Left lobe of liver (tissue), 2 donors: ENCODE measurements around the gene CPNE4. TPM values are rescaled to one million over a fixed set of nuclear protein-coding genes. Genes with fewer than 3 reads are reported as not detected.
"Not testable (repeated sequence)": the region's sequence is repeated elsewhere in the genome, so short reads cannot be mapped to it uniquely, and the experiment has no call there.

Experiments used
- ATAC-seq: fragments of 200-7000 bp; cut with Tn5 transposase; one replicate; pipeline ENCODE4 v1.9.1; 2020; ENCODE audit warnings: mild to moderate bottlenecking, moderate library complexity
- DNase-seq: peaks from one replicate; pipeline ENCODE4 v3.0.0-alpha.2; 2020; ENCODE audit warnings: low spot score
- total RNA-seq: library from RNA; stranded (reverse); gene quantifications from one replicate; pipeline ENCODE4 v1.2.1, GENCODE V29; 2021
- donor health status: DM: no; HTN: no; CAD: no; lungs with moderate emphysema.
- donor health status: DM: no; HTN: yes; CAD: no.

The CPNE4 gene
- total RNA-seq, 1 donor from 2014 or later = not detected

DNA sequence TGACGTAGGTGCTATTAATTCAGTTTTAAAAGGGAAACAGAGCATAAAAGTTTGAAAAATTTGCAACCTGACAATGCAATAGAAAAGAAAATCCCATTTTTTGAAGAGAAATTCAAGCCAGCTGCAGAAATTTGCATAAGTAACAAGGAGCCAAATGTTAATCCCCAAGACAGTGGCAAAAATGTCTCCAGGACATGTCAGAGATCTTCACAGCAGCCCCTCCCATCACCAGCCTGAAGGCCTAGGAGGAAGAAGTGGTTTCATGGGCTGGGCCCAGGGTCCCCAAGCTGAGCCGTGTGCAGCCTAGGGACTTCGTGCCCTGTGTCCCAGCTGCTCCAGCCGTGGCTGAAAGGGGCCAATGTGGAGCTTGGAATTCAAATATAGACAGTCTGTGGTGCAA is 148.9 kb downstream of the CPNE4 start:
- ATAC-seq, DNase-seq: not testable (repeated sequence)

DNA sequence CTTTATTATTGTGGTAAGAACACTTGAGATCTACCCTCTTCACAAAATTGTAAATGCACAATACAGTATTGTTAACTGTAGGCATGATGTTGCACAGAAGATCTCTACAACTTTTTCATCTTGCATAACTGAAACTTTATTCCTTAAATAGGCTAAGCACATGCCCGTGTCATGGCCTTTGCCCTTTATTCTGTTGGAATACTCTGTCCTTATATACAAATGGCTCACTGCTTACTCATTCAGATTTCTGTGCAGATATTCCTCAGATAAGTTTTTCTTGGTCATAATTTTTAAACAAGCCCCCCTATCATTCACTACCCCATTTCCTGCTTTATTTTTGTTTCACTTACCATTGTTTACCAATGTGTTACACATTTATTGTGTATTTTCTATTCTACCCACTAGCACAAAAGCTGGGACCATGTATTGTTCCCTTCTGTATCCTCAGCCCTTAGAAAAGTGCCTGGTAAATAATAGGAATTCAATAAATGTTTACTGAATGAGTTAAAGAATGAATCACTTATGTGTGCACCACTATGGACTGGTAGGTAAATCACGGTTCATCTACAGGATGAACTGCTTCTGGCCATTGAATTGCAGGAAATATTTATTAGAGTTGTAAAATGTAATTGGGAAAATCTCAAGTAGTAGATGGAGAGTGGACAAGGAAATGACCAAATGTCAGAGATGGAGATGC is 151.0 kb downstream of the CPNE4 start:
- ATAC-seq = no peak
- DNase-seq = no peak

DNA sequence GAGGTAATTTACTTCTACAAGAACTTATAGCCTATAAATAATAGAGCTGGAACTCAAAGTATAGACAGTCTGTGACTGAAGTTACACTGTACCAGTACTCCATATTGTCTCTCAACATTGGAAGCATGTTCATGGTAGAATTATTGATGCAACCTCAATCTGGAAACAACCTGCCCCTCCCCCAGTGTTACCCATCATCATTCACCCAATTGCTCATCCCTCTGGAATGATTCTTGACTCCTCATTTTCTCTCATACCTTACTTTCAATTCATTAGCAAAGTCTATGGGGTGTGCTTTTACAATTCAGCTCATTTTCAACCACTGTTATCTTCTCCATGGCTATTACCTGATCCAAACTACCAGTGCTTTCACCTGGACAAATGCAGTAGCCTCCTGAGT is 151.7 kb downstream of the CPNE4 start:
- no peak for DNase-seq

DNA sequence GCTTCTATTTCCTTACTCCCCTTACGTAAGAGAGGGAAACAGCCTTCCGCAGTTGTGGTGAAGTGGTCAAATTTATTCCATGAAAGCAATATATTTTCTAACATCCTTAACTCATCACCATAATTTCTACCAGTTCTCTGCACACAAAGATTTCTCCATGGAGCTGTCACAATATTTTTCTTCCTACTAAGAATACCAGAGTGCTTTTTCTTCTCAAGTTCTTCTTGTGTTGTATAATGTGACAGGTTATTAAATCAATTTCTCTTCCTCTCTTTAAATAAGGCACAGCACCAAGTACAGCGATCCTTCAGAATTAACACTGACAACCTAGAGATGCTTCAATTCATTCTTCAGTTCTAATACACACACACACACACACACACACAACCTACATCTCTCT is 153.0 kb downstream of the CPNE4 start:
- ATAC-seq = no peak
- no peak for DNase-seq

More for the DNA sequence above, 151.7 kb downstream of the CPNE4 start:
- ATAC-seq = no peak

DNA sequence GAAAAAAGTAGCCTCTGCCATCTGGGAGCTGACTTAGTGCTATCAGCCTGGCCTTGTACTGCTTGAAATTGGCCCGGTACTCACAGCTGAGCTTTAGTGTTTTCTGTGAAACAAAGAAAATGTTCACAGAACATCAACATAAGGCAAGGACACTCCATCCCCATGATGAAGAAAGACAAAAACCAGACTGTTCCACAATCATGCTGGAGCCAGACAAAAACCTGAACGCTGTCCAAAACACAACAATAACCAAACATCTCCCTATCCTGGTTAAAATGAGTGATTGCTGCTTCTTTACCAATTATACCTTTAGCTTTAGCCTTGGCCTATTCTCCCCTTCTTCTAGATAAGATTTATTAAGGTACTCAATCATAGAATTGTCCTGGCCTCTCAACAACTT is 153.9 kb downstream of the CPNE4 start:
- DNase-seq = no peak
- ATAC-seq = no peak

DNA sequence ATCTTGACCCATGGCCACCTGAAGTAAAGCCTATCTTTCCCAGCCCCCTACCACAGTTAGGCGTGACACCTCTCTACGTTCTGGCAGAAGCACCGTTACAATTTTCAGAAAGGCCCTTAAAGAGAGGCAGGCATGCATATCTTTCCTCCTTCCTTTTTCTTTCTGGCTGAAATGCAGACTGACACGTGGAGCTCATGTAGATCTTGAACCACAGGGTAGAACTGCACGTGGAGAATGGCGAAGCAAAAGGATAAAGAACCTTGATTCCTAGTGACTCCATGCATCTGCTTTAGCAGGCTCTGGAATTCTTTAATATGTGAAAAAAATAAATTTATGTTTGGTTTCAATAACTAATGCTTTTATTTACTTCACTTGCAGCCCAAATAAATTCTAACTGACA is 166.6 kb downstream of the CPNE4 start:
- no peak for ATAC-seq
- DNase-seq = no peak

DNA sequence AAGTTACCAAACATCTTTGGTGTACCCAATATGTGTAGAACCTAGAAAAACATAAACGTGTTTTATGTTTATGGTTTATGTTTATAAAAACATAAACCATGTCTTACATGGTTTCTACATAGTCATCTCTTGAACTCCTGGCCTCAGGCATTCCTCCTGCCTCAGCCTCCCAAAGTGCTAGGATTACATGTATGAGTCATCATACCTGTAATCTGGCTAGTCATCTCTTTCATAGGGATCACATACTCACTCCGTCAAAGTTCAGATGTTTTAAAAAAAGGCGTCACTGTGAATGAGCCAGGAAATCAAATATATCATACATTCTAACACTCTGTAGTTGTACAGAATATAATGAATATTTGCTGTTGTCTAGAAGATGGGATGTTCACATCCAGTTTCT is 178.6 kb downstream of the CPNE4 start:
- no peak for DNase-seq
- ATAC-seq = no peak

DNA sequence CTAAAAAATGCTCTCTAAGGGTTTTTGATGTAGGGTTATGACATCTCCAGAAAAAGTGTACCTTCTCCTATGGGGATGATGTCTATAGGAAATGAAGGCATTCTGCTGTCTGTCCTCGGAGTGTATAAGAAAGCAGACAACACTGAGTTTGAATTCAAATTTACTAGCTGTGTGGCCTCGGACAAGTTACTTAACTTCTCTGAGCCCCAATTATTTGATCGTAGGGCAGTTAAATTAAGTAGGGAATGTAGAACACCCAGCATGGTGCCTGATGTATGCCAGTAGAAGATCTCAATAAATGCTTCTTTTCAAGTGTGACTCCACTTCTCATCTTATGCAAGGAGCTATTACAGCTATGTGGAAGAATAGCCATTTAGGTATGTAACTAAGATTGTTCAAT is 184.6 kb downstream of the CPNE4 start:
- ATAC-seq = no peak
- no peak for DNase-seq

DNA sequence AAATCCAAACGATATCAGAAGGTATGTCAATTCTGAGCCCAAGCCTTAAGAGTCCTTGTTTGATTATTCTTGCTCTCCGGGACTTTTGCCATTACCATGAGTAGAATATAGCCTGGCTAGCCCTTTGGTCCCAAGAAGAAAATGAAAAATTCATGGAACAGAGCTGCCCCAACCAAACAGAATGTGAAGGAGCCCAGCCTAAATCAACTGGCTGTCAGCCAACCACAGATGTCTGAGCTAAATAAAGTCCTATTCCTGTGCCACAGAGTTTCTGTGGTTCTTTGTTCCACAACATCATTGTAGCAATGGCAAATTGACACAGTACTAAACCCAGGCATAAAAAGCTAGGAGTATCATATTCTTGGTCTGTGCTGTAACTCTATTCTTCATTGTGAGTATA is 185.2 kb downstream of the CPNE4 start:
- DNase-seq (no peak), ATAC-seq (no peak)

DNA sequence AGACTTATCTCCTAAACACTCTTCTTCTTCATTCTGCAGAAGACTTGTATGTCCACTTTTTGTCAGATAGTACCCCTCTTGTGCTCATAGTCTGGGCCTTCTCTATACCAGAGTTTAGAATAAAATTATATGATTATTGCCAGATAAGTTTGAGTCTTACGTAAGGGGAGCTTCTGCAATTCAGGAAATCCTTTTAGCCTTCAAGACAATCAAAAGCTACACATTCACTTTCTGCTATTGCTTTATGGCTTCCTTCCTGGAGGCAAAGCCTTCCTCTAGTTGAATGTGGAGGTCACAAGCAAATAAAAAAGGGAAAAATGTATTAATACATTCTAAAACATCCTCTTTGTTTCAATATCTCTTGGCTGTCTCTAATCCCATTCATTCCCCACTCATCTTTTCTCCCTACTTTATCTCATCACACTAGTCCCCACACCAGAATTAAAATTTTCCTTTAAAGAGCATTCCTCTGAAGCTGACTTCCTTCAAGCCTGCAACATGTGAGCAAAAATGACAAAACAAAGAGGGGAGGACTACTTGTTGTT is 186.8 kb downstream of the CPNE4 start:
- no peak for ATAC-seq
- DNase-seq = no peak

DNA sequence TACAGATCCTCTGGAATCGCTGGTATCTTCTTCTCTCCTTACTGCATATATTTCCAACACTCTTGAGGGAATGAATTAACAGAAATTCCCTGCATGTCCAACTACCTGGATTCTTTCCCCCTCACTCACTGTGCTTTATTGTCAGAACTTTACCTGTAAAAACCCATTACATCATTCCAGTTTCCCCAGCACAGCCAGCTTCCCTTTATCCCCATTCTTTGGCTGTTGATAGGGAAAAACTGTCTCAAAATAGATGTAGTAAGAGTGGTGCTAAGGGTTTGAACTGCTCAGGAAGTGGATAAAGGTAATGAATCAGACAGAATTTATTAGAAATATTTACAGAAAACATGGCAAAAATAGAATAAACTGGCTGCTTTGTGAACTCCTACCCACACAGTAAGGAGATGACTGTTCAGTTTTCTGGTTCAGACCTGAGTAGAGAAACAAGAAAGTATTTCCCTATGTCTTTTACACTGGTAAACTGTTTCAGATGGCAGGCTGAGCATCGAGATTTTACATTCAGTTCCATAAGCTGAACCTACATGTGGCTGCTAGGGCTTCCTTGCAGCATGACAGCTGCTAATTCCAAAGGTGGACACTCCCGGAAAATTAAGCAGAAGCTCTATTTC is 188.4 kb downstream of the CPNE4 start:
- no peak for ATAC-seq
- no peak for DNase-seq

DNA sequence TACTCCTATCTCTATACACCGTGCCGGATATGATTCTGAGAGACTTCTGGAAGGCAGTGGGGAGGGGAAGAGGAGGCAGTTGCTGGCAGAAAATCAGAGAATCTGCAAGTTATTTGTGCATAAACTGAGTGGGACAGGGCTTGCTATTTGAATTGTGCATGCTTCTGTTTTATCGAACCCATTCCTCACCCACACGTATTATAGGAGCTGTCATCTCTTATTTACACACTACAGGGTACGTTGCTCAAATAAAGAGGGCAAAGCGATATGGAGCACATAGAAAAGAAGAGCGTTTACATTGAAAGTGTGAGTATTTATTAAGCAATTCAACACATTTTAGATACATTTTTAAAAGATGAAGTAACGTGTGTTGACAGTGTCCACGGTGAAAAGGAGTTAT is 191.6 kb downstream of the CPNE4 start:
- no peak for DNase-seq
- no peak for ATAC-seq

DNA sequence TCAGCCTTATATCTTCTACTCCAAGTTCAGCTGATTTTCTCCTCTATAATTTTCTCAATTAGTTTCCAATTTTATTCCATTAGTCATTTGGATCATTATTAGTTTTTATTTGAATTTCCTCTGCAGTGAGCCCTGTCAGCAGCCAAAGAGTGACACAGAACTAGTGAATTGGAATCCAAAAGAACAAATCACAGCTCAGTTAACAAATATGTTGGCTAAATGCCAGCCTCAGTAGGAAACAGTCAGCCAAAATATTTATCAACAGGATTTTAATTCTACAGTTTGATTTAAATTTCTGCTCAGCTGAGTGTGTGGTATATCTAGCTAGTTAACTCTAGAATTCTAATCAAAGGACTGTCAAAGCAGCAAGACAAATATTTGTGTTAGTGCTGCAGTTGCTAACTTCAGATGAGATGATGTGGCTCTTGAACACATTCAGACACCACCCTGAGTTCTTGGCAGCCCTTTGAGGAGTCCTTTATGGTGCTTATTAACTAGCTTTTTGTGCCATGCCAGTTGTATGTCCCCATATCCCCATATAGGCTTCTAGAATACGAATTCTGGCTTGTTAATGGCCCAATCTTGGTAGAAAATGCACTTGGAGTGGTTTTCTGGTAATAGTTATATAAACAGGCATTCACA is 194.5 kb downstream of the CPNE4 start:
- DNase-seq (no peak), ATAC-seq (no peak)

DNA sequence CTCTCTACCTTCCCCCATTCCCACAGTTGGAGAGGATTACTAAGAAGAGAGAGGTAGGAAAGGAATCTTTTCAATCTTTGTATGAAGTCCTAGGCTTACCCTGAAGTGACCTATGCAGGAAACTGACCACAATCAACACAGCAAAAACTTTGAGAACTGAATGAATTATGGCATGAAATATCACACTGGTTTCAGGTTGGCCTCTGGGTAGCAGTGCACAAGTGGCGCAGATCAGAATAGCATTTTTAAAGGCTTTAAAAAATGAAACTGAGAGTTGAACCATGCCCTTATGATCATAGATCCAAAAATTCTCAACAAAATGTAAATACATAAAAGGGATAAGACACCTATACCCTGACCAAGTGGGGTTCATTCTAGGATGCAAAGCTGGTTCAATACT is 198.9 kb downstream of the CPNE4 start:
- no peak for ATAC-seq
- DNase-seq = no peak

DNA sequence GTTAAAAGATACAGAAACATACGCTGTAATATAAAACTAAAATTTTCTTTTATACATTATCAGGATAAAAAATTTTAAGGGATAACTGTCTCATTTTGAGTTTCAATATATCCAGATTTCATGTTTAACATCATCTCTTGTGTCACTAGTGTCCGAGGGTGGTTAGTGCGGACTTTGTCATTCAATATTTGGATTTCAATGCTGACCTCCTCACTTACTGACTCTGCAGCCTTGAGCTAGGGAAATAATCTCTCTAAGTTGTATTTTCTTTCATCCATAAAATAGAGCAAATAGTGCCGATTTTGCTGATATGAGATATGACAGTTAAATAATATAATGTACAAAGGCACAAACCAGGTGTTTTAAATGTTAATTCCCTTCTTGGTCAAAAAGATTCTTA is 203.2 kb downstream of the CPNE4 start:
- DNase-seq (no peak), ATAC-seq (no peak)

DNA sequence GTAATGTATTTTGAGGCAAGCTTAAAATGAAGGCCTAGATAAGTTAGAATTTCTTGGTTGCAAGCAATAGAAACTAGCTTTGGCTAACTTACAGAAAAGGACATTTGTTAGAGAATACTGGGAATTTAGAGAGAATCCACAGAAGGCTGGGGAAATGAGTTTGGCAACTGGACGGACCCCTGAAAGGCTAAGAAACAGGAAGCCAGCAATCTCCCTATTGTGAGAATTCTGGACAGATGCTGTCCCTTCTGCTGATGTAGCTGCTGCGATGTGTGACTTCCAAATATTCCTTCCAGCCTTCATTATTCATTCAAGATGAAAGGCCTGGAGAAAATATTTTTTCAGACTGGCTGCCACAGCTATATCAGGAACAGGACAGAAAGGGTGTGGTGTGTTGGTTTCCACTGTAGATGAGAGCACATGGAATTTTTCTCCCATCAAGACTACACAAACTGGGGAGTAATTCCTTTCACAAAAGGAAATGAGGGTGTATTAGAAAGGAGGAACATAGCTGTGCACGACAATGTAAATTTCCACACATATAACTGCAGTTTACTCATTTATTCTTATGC is 213.5 kb downstream of the CPNE4 start:
- DNase-seq (no peak), ATAC-seq (no peak)

DNA sequence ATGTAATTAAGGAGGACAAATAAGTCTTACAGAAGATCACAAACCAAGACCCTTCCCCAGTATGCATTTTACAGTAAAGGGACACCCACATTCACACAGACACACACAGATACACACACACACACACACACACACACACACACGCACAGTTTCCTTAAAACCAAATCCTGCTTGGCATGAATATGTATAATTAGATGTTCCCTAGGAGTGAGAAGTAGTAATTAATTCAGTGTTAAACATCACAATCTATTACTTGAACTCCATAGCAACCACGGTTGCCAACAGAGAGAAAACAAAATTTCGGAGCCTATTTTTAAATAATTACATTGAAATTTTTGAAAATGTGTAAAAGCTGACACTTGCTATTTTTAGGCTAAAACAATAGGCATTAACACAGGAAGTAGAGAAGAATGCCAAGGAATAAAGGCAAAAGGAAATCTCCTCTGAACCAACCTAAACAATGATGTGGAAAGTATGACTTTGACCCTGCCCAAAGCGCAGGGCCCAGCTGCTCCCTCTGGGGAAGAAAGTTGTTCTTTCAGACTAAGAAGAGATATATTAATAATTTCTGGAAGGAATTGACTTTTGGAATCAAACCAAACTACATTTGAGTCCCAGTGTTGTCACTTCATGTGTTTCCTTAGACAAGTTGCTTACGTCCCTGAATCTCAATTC is 215.3 kb downstream of the CPNE4 start:
- ATAC-seq (no peak), DNase-seq (no peak)

DNA sequence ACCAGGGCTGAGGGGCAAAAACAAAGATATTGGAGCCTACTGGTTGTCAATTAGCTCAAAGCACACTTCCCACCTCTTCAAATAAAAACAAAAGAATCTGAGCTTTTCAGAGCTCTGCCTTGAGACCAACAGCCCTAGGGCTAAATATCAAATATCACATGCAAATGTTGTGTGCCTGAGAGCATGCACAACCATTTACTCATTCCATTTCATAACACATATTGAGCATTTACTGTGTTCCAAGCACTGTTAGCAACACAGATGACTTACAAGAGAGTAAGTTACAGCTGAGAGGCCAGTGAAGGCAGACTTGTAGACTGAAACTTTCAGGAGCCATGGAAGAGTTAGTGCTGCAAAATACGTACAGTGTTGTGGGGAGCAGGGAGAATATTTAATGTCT is 222.4 kb downstream of the CPNE4 start:
- DNase-seq = no peak
- ATAC-seq = no peak

DNA sequence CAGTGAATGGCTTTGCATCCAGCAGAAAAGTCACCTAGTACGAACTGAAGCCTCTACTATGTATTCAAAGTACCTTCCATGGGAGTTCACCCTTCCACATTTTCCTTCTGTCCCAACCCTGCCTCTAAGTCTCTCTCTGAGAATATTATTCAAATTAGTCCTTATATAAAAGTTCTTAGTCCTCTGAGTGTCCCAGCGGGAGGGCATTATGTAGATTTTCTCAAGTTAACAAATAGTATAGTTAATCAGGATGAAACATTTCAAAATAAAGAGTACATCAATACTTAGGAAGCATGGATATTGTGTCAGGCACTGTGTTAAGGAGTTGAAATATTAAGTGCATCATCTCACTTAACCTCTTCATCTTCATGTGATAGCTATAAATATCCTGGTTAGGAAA is 223.3 kb downstream of the CPNE4 start:
- ATAC-seq (no peak), DNase-seq (no peak)

DNA sequence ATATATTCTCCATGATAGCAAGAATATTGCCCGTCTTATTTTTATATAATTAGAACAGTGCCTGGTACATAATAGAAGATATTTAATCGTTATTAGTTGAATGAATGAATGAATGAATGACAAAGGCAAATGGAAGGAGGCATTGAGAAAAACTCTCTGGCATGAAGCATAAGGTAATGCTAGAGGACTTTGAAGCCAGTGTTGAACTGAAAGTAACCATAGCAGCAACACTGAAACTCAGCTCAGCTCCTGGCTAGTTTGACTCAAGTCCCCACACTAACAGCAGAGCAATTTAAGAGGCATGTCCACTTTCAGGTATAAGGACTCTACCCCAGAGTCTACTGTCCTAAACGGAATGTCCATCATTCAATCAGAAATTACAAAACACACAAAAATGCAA is 227.0 kb downstream of the CPNE4 start:
- DNase-seq (no peak), ATAC-seq (no peak)

DNA sequence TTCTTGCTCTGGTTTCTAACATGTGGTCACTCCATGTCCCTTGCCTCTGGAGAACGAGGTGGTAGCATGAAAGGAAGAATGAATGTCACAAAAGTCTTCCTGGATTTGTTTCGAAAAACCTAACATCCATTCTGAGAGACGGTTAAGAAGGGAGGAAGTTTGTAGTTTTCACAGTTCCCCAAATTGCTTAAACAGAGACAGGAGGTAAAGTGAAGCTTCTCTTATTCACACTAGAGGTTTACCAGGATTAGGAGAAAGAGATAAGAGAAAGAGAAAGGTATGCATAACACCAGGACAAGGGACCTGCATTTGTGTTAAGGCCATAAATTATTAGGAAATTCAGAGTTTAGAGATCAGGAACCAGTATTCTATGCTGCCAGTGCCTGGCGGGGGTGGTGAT is 228.1 kb downstream of the CPNE4 start:
- DNase-seq = no peak
- no peak for ATAC-seq
